SHP77 treated with DMSO at 0.1 percent for 48 hours (cell line): ENCODE results near the gene THSD7B.

ENCODE experiments used
- DNase-seq: peaks from one replicate; lab custom pipeline; 2025; lab: John Stamatoyannopoulos, UW

The THSD7B gene

DNA sequence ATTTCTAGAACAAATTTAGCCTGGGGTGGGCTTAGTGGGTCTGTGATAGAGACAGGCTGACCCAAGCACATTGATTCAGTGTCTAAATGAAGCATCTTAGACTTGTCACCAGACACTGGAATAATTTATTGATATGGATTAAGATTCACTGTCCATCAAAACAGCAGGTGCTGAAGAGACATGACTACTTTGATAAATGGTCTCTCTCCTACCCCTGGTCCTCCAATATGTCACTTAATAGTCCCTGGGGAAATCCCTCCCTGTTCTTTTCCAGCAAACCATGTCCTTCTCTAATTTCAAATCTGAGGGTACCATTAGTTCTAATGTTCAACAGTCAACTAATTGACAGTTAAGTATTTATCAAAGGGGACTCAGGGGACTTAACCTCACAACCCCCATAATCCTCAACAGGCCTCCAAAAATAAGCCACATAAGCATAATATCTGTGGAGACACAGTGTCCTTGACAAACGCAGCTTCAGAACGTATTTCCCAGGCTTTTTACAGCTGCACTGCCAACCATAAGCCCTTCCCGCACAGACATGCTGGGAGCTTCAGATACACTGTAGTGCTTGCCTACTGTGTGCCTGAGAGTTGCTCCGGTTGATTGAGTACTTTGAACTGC is 391.0 kb downstream of the THSD7B start:
- no peak for DNase-seq

- no peak for DNase-seq
Observed at GRCh38 chr2:137157851-137158250, 392.5 kb downstream of the THSD7B start.

DNA sequence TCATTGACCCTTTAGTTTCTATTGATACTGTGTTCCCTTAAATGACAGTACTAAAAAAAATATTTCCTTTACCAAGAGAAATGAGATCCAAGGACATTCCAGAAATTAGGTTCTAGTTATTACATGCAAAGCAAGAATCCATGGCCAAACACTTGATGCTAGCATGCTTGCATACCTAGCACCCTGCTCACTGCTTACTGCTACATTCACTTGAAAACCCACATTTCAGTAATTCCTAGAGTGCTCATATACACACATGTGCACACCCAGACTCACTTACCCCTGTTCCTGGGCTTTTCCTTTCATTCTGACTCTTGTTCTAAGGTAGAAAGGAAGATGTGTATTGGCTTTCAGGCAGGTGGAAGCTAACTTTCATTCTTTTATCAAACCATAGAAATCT is 395.9 kb downstream of the THSD7B start:
- DNase-seq: no peak

DNA sequence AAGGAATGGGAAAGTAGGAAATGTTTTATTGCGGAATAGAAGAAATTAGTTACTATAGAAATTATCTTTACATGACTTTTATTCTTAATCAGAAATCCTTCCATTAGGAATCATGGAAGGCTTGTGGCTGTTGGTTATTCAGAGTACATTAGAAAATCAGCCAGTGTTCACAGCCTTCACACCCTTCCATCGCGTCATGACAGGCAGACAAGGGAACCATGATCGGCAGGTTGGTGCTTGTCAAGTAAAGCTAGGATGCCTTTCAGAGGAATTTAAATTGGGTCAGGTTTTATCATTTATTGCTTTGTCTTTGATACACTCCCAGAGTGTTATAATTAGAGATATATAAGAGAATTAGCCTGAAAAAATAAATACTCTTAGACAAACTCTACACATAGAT is 400.6 kb downstream of the THSD7B start:
- DNase-seq: no peak

DNA sequence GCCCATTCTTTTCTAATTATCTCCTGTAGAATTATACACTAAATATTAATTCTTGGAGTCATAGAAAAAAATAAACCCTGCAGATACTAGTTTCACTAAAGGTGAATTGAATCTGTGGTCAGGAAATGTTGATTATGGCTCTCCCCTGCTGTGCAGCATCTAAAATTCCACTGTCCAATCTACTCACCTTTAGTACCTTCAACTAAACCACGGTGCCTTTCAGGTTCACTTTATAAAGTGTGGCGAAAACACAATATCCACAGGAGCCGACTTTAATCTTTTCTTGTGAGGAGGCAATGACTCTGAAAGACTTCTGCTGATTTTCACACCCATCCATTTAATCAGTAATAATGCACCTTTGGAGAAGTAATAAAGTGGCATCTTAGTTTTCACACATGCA is 402.3 kb downstream of the THSD7B start:
- DNase-seq: no peak

- no peak for DNase-seq
Observed at GRCh38 chr2:137168552-137168951, 403.2 kb downstream of the THSD7B start.

- no peak for DNase-seq
Observed at GRCh38 chr2:137172162-137172561, 406.8 kb downstream of the THSD7B start.

DNA sequence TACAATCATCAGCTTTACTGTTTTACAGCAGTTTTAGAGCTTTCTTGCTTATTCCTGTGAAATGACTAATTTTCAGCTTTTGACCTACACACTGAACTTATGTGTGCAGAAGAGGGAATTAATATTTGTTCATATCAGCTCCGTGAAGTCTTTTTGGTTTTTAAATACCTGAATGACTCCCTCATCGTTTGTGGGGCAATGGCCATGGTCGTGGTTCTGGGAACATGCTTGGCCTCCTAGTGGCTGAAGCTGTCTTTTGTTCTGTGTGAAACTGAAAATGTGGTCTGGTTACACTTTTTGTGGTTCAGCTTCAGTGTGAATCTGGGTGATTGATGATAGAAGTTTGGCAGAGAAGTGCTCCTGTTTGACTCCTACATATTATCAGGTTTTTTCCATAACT is 408.1 kb downstream of the THSD7B start:
- DNase-seq: no peak

- DNase-seq: no peak
Observed at GRCh38 chr2:137175246-137175645, 409.9 kb downstream of the THSD7B start.

DNA sequence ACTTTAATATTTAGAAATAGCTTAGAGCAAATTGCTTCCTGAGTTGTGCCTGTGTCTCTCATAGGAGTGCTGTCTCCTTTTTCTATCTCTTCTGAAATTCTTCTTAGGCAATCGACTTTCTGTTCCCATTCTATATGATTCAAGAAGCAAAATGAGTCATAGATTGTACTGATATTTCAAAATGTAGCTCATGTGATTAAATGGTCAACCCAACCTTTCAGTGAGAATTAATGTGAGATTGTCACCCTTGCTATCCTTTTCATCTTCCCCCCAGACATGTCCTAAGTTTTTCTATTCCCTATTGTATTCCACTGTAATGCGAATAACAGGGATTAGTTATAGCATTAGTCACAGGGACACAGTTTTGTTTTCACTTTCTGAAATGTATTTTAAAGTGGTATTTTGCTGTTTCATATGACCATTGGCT is 413.6 kb downstream of the THSD7B start:
- no peak for DNase-seq

DNA sequence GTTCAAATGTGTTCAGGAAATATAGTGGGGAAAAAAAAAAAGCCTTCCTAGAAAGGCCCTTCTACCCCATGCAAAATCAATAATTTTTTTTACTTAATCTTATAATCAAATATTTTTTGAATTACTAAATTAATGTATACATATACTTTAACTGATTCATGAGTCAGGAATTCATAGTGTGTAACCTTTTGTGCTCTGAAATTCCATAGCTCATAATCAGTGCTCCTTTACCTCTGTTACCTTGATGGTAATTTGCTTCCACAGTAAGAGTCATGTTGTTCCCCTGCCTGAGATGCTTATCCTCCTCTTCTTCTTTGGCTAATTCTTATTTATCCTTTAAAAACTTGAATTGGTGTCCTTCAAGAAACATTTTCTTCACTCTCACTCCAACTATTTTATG is 414.2 kb downstream of the THSD7B start:
- no peak for DNase-seq

- no peak for DNase-seq
Observed at GRCh38 chr2:137180012-137180411, 414.7 kb downstream of the THSD7B start.

GRCh38 chr2:137181370-137181769 is 416.0 kb downstream of the THSD7B start:
- no peak for DNase-seq

GRCh38 chr2:137182071-137182470 is 416.7 kb downstream of the THSD7B start:
- no peak for DNase-seq

- no peak for DNase-seq
Observed at GRCh38 chr2:137183206-137183898, 418.0 kb downstream of the THSD7B start.

- no peak for DNase-seq
Observed at GRCh38 chr2:137185378-137186078, 420.2 kb downstream of the THSD7B start.

DNA sequence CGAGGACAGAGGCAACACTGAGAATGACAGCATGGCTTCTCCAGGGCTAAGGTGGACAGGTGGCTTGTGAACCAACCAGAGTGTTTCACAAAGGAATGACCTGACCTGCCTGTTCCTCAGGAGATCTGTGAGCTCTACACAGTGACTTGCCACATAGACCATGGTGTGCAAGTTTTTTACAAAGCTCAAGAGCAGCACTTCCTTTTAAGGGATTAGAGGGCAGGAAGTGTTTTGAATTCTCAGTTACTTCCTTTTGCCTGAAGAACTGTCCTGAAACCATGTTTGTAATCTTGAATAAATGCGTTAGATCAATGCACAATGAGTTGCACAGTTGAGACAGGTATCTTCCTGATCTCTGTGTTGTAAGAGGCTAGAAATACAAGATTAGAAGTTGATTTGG is 421.9 kb downstream of the THSD7B start:
- DNase-seq: no peak

DNA sequence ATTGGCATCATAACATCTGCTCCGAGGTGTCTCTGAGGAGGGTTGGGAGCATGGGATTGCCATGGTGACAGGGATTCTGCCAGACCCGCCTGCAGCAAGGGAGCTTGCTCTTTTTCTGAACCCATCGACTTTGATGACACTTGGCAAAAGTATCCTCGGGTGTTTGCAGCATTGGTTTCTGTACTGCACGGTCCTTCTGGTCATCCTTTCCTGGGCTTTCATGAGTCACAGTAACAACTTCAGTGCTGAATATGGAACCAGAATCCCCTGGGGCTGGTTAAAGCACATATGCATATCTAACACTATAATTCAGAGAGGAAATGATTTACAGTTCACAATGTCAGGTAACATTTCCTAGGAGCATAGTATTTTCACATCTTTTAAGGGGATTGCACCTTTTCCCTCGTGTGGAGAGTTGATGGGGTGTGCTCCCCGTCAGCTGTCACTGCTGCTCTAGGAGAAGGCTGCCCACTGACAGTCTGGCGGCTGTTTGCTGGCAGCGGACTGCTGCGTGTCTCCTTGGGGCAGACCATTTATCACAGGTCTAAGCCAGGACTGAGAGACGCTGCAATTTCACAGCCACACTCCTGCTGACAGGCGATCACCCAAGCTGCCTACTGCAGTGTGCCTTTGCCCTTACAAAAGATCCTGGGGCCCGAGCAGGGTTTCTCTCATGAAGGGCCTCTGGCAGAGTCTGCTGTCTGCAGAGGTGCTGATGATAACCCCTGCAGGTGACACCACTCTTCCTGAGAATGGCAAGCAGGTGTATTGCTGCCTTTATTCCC is 425.3 kb downstream of the THSD7B start:
- DNase-seq: no peak

DNA sequence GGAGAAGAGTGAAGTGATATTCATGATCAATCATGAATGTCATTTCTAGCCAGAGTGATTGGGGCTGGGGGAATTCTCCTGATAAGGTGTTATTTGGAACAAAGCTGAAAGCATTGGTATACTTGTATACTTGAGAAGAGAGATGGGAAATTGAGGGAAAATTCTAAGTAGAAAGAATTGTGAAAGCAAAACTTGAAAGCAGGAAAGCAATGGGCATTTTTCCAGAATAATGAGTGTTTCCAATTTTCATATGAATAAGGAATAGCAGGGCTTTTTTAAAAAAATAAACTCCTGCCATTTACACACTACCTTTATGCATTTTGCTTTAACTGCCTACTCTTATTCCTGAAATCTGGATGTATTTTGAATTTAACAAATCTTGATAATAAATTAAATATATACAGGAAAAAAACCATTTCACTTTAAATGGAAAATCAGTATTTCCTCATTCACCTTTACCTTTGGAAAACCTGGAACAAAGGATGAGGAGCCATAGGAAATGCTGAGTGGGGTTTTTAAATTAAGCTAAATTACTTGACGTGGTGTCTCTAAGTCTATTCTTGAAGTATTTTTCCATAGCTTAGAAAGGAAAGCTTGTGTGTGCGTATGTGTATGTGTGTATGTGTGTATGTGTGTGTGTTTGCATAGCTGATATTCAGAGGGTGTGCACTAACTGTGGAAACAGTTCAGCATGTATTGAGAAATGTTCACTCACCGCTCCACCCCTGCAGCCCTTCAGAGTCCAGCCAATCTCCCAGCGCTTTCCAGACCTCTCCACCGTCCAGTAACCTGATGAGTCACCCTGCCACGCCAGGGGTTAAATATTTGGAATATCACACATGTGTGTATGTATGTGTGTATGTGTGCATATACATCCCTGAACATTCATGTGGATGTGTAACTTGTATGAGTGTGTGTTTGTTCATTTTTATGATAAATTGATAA is 427.3 kb downstream of the THSD7B start:
- no peak for DNase-seq

DNA sequence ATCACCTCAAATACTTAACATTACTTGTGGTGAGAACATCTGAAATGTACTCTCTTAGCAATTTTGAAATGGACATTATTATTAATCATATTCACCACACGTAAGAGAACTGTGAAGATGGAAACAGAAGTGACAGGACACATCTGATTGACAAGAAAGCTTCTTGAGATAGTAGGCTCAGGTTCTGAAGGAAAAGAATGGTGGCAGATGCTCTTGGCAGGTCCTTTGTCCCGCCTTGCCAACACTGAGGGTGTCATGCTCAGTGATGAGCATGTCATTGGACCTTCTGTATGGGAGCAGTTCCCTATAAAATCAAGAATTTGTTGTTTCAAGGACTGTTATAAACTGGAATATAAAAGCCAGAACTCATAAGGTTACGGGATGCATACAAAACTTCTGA is 428.1 kb downstream of the THSD7B start:
- DNase-seq: no peak

DNA sequence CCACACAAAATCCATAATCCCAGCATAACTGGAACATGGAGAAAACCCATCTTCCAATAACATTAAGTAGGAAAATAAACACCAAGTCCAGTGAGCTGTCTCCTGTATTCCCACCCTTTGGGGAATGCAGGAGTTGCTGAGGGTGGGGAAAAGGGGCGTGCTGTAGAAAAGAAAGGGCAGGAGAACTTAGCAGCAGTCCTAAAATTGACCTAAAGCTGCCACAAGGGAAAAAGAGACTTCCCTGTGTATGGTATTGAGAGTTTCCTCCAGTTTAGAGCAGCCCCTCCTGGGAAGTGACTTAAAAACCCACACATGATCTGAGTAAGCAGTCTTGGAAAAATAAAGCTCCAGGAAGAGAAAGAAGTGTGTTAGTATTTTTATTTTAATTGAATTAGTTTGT is 428.8 kb downstream of the THSD7B start:
- no peak for DNase-seq
